Breast epithelium (tissue), 3 donors: ENCODE data around the gene PTPRN2.

Experiments used
- POLR2A ChIP-seq: fragments of 450-650 bp; IDR thresholded peaks from one replicate; pipeline ENCODE4 v1.6.1; 2016; ENCODE audit warnings: antibody characterized with exemption, mild to moderate bottlenecking, moderate library complexity
- TF ChIP-seq, protein P1 (sequence below), 3 donors: fragments of 450-650 bp; IDR thresholded peaks; one replicate each; pipeline ENCODE4 v1.5.1; 2016 to 2017; ENCODE audit warnings: antibody characterized with exemption in 3 of 3, mild to moderate bottlenecking in 3 of 3, moderate library complexity in 3 of 3

GRCh38 chr7:158495216-158495615 is 92.4 kb downstream of the PTPRN2 start:
- TF ChIP-seq, protein P1, sequence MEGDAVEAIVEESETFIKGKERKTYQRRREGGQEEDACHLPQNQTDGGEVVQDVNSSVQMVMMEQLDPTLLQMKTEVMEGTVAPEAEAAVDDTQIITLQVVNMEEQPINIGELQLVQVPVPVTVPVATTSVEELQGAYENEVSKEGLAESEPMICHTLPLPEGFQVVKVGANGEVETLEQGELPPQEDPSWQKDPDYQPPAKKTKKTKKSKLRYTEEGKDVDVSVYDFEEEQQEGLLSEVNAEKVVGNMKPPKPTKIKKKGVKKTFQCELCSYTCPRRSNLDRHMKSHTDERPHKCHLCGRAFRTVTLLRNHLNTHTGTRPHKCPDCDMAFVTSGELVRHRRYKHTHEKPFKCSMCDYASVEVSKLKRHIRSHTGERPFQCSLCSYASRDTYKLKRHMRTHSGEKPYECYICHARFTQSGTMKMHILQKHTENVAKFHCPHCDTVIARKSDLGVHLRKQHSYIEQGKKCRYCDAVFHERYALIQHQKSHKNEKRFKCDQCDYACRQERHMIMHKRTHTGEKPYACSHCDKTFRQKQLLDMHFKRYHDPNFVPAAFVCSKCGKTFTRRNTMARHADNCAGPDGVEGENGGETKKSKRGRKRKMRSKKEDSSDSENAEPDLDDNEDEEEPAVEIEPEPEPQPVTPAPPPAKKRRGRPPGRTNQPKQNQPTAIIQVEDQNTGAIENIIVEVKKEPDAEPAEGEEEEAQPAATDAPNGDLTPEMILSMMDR (IDR thresholded peaks at IDR 0.05) = no peak
- TF ChIP-seq POLR2A = no peak
